ENCODE measurements around the gene ZNF8.
"Not testable (repeated sequence)": the region's sequence is repeated elsewhere in the genome, so short reads cannot be mapped to it uniquely, and the experiment has no call there.

ZNF8 gene

DNA sequence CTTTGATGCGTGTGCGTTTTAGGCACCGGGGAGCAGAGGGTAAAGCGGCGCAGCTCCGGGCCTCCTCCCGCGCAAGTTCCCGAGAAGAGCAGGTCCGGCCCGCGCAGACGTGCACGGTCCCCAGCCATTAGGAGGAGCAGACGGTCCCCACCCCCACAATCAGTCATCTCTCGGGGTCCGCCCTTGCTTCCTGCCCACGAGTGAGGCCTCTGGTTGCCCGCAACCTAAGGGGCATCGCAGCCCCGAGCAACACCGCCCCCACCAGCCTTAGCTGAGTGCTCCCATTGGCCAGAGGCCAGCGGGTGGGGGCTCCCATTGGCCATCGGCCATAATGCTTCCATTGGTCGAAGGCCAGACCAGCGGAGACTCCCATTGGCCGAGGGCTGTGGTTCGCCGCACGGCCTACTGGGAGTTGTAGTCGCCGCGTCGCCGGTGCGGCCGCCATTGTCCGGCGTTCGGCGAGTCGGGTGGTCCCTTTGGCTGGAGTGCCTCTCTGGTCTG is at the start of gene ZNF8:
TSS of gene ZNF8 (plus strand) at position 415 of the 501 bp plus-strand sequence. CDS start 127 bp downstream, outside the sequence.
- peak; percentile 95 to 96 for DNase-seq (ENCODE audit: low read depth in 2 of 2)

DNA sequence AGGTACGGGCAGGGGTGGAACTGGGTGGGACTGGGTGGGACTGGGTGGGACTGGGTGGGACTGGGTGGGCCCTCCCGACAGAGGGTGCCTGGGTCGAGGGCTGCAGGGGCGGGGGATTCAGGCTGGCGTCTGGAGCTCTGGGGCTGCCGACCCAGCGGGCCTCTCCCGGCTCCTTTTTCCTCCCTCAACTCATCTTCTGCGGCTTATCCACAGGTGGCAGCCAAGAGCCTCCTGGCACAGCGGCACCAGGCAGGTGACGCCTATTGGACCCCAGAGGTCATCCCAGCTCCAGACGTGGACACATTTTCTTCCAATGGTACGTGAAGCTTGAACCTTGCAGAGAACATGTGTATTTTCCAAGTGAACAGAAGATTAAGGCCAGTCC is 49.5 kb upstream of the ZNF8 start:
- DNase-seq (ENCODE audit: low read depth in 2 of 2), result no peak

DNA sequence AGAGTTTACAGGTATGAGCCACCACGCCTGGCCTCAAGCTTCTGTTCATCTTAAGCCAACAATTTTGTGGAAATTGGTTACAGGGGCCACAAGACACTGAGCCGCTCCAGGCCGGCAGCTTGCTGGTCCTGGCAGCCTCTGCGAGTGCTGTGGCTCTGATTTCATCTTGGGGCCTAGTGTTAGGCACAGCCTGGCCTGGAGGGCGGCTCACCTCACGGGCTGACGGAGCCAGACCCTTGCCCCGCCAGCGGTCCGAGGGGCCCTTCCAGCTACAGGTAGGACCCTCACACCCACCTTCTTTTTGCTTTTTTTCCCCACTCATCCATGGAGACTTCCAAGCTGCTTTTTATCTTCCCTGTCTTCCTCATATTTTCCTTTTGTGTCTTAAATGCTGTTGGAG is 41.4 kb upstream of the ZNF8 start:
- DNase-seq (ENCODE audit: low read depth in 2 of 2), result no peak

DNA sequence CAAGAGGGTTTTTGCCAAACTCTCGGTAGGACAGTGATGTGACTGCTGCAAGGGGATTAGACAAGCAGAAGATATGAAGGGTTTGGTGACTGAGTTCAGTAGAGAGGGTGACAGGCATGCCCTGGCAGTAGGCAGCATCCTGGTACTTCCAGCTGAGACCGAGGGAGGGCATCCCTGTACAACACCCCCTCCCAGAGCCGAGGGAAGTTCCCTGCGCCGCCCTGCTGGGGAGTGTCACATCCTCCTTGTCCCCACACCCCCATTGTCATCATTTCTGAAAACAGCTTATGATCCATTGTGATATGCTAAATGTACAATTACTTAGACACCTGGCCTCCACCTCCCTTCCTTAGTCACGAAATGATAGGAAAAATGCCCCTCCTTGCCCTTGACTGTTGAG is 35.4 kb upstream of the ZNF8 start:
- DNase-seq (ENCODE audit: low read depth in 2 of 2), result no peak

DNA sequence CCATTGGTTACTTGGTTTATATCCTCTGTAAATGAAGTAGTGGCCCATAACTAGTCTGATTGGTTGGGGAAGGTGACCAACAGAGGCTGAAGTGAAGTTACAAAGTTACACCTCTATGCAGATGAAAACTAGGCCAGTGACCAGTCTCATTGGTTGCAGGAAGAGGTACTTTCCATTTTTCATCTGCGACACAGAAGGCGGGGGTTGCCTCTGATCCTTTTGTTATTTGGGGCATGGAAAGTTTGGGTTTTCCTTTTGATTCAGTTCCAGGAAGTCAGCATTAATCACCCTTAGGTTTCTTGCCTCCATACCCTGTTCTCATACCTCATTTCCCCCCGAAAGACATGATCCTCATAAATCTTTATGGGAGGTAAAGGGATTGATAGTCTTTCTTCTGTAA is 29.9 kb upstream of the ZNF8 start:
- no peak for DNase-seq (ENCODE audit: low read depth in 2 of 2)

DNA sequence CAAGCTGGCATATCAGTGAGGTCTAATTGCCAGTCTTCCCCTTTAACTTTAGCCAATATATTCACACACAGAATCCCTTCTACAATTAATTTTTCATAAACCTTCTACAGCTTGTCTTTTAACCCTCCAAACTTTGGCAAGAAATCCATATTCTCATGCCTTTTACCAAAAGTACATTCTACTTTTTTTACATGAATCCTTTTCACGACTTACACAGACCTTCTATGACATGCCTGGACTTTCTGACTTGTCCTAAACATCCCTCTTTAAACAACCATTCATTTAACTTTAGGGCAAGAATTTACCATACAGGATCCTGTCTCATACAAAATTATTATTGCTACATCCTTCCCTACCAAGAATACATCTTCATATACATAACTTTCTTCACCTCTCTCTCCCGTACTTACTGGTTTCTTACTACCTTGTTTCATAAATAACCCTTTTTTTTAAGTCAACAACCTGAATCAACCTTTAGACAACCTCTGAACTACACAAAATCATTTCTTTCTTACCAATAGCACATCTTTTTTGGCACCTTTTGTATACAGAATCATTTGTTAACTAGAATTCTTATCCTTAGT is 26.6 kb upstream of the ZNF8 start:
- no peak for DNase-seq (ENCODE audit: low read depth in 2 of 2)

DNA sequence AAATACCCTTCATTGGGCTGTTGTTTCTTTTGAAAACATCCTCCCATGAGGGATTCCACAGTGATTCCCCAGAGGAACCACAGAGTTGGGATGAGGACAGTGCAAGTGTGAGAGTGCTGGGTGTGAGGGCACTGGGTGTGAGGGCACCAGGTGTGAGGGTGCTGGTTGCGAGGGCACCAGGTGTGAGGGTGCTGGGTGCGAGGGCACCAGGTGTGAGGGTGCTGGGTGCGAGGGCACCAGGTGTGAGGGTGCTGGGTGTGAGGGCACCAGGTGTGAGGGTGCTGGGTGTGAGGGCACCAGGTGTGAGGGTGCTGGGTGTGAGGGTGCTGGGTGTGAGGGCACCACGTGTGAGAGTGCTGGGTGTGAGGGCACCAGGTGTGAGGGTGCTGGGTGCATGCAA is 20.5 kb upstream of the ZNF8 start:
- not testable (repeated sequence) for DNase-seq (ENCODE audit: low read depth in 2 of 2)

DNA sequence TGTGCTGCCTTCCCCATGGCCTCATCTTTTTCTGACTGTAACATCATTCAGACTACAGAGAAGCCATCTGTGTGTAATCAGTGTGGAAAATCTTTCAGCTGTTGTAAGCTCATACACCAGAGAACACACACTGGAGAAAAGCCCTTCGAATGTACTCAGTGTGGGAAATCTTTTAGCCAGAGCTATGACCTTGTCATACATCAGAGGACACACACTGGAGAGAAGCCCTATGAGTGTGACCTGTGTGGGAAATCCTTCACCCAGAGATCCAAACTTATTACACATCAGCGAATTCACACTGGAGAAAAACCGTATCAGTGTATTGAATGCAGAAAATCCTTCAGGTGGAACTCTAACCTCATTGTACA is 17.2 kb upstream of the ZNF8 start:
- no peak for DNase-seq (ENCODE audit: low read depth in 2 of 2)

DNA sequence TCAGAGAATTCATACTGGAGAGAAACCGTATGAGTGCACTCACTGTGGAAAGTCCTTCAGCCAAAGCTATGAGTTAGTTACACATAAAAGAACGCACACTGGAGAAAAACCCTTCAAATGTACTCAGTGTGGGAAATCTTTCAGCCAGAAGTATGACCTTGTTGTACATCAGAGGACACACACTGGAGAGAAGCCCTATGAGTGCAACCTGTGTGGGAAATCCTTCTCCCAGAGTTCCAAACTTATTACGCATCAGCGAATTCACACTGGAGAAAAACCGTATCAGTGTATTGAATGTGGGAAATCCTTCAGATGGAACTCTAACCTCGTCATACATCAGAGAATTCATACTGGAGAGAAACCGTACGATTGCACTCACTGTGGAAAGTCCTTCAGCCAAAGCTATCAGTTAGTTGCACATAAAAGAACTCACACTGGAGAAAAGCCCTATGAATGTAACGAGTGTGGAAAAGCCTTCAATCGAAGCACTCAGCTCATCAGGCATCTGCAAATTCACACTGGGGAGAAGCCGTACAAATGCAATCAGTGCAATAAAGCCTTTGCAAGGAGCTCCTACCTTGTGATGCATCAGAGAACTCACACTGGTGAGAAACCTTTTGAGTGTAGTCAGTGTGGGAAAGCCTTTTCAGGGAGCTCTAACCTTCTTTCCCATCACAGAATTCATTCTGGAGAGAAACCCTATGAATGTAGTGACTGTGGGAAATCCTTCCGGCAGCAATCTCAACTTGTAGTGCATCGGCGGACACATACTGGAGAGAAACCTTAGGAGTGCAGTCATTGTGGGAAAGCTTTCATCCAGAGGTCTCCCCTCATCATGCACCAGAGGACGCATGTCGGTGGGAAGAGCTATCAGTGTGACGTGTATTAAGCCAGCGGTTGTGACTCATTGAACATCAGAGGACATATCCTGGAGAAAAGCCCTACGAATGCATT is 16.5 kb upstream of the ZNF8 start:
- no peak for DNase-seq (ENCODE audit: low read depth in 2 of 2)

DNA sequence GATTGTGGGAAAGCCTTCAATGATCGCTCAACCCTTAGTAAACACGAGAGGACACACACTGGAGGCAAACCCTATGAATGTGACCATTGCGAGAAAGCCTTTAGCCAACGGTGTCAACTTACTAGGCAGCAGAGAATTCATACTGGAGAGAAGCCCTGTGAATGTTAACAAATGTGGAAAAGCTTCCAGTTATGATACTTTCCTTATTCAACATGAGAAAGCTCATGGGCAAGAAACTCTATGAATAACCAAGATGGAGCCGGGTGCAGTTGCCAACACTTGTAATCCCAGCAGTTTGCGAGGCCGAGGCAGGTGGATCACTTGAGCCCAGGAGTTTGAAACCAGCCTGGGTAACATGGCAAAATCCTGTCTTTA is 15.8 kb upstream of the ZNF8 start:
- no peak for DNase-seq (ENCODE audit: low read depth in 2 of 2)

DNA sequence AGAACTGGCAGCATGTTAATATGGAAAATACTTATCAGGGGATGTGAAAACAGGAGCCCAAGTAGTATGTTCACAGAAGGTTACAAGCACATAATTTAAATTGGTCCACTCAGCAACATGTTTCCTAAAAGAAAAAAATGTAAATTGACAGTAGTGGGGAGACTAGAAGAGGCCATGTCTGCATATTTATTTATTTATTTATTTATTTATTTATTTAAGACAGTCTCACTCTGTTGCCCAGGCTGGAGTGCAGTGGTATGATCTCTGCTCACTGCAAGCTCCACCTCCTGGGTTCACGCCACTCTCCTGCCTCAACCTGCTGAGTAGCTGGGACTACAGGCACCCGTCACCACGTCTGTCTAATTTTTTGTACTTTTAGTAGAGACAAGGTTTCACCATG is 13.7 kb upstream of the ZNF8 start:
- no peak for DNase-seq (ENCODE audit: low read depth in 2 of 2)

DNA sequence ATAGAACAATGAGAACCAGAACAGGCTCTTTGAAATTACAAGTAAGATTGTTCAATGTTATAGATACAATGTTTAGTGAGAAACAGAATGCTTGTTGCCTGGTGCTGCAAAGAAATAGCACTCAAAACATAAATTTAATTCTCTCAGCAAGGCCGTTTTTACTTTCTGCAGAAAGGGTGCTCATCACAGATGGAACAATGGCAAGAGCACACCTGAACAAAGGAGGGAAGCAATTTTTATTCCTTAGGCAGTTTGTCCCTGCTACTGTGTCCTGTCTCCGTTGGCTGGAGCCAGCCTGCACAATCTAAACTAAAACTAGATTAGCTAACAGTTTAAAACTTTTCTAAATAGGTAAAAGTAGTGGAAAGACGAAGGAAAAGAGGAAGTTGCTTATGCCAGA is 10.4 kb upstream of the ZNF8 start:
- no peak for DNase-seq (ENCODE audit: low read depth in 2 of 2)

DNA sequence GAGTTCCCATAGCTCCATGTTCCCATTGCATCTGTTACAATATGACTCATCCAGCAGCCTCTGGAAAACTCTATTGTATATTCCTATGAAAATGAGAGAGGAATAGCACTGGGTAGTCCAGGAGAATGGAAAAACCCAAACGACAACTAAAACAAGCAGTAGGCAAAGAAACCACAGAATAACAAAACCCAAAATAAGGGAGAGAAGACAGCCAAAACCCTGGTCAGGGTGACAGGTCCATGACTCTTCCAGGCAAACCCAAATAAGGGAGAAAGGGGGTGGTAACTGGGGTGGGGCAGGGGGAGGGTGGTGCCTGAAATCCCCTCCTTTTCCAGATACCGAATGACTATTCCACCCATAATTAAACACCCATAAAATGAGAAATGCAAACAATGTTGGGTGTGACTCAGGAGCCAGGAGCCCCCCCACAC is 4.0 kb upstream of the ZNF8 start:
- no peak for DNase-seq (ENCODE audit: low read depth in 2 of 2)

DNA sequence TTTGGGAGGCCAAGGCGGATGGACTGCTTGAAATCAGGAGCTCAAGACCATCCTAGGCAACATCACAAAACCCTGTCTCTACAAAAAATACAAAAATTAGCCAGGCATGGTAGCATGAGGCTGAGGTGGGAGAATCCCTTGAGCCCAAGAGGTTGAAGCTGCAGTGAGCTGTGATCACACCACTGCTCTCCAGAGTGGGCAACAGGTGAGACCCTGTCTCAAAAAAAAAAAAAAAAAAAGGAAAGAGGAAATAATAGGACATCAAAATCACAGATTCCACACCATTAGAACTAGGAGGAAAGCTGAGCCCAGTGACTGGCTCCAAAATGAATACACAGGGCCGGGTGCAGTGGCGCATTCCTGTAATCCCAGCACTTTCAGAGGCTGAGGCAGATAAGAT is 3.2 kb upstream of the ZNF8 start:
- no peak for DNase-seq (ENCODE audit: low read depth in 2 of 2)

DNA sequence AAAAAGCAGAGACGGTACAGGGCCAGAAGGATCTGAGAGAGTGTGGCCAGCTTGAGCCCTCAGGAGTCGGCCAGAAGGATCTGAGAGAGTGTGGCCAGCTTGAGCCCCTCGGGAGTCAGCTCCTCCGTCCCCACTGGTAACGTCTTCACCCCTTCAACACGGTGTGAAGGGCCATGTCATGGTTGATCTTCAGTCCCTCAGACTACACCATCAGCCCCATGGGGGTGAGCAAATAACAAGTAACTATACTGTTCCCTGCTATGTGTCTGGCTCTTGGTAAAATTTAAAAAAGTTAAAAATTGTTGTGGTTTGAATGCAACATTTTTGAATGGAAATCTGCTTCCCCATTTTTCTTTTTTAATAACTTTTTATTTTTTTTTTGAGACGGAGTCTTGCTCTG is 1.6 kb upstream of the ZNF8 start:
- DNase-seq (ENCODE audit: low read depth in 2 of 2), result no peak

DNA sequence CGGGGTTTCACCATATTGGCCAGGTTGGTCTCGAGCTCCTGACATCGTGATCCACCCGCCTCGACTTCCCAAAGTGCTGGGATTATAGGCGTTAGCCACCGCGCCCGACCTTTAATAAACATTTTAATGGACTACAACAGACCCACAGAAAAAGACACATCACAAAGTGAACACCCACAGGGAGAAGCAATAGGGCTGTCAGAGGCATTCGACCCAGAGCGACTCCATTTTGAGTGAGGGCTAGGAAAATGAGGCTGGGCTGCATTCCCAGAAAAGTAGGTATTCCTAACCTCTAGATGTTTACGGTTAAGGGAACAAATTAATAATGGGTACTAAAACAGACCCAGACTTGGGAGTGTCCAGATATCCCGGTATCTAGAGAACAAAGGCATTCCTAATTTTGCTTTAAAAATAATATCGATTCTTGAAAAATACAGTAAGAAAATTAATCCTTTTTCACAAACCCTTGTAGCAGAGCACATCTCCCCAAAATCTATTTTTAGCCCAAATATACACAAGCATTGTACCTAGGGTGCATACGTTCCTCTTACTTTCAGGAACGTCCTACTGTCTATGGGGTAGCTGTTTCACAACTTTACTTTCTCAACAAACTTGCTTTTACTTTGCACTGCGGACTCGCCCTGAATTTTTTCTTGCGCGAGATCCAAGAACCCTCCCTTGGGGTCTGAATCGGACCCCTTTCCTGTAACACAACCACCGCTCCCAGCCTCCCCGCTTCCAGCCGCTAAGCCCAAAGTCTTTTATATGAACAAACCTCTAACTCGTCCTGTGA is 811 bp upstream of the ZNF8 start:
- DNase-seq (ENCODE audit: low read depth in 2 of 2), result no peak

DNA sequence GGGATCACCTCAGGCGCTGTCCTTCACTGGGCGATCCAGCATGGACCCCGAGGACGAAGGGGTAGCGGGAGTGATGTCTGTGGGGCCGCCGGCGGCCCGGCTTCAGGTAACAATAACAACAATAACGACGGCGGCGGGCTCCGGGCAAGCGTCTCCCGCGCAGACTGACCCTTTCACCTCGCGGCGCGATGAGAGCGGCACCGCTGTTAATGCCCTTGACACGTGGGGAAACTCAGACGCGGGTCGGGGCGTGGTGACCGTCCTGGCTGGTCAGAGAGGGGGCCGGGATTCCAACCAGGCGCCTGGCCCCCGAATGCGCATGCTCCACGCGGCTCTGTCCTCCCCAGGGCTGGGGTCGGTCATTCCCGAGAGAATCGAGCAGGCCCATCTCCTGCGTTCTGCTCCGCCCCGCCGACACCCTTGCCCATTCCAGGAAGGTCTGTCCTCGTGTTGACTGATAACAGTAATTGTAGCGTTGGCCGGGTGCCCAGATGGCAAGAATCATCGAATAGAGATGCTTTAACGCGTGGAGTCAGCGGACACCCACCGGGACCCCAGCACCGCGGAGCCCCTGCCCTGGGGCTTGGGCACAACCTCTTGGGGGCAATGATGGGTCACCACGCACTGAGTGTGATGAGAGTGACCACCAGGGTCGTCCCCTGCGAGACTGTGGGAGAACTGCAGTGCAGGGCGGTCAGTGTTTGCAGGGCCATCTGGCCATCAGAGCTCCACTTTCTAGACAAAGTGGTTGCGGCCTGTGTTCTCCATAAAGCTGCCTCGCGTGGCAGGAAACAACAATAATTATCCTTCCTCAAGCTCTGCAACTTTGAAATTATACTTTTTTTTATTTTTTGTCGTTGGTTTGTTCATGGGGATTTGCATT is 528 bp downstream of the ZNF8 start:
- DNase-seq (ENCODE audit: low read depth in 2 of 2), result peak; percentile 18

DNA sequence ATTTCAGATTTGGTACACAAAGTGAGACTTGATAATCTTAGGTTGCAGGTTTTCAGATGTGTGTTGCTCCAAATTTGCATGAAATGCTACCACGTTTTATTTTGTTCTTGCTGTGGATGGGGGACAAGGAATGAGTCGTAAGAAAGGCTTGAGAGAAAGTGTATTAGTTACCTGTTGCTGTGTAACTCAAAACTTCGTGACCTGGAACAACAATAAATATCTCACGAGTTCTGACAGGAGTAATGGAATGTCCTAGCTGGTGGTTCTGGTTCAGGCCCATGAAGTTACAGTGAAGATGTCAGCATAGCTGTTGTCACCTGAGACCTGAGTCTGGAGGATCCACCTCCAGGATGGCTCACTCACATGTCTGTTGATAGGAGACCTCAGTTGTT is 1.2 kb downstream of the ZNF8 start:
- DNase-seq (ENCODE audit: low read depth in 2 of 2), result no peak

DNA sequence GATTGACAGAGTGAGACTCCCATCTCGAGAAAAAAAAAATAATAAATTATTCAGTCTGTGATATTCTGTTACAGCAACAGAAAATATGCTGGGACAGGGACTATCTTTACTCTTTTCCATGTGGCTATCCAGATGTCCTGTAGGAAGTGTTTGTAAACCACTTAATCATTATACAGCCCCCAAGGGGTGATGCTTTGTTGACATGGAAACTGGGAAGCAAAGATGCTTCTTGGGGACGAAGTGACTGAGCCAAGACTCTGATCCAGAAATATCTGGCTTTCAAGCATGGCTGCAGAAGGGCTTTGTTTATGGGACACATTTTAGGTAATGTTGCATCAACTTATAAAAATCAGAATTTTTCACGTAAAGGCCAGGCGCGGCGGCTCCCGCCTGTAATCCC is 5.4 kb downstream of the ZNF8 start:
- DNase-seq (ENCODE audit: low read depth in 2 of 2), result no peak

DNA sequence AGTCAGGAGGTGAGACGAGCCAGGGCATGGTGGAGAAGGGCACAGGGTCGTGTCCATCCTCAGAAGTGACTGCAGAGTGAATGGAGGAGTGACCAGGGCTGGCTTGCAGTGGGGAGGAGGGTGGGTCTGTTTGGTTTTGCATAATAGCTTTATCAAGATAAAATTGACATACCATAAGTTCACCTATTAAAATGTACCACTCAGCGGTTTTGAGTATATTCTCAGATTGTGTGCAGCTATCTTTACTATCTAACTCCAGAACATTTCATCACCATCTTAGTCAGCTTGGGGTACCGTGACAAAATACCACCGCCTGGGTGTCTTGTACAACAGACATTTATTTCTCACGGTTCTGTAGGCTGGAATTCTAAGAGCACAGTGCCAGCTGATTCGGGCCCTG is 13.2 kb downstream of the ZNF8 start:
- DNase-seq (ENCODE audit: low read depth in 2 of 2), result no peak

DNA sequence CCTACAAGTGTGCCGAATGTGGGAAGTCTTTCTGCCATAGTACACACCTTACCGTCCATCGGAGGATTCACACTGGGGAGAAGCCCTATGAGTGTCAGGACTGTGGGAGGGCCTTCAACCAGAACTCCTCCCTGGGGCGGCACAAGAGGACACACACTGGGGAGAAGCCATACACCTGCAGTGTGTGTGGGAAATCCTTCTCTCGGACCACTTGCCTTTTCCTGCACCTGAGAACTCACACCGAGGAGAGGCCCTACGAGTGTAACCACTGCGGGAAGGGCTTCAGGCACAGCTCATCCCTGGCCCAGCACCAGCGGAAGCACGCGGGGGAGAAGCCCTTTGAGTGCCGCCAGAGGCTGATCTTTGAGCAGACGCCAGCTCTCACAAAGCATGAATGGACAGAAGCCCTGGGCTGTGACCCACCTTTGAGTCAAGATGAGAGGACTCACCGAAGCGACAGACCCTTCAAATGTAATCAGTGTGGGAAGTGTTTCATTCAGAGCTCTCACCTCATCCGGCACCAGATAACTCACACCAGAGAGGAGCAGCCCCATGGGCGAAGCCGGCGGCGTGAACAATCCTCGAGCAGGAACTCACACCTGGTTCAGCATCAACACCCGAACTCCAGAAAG is 16.1 kb downstream of the ZNF8 start:
- DNase-seq (ENCODE audit: low read depth in 2 of 2), result no peak

Measured in fibroblast of skin of left biceps (primary cell).